ENCODE data around the gene SFTPD.

SFTPD gene

GRCh38 chr10:79944428-79945395 is 4.2 kb downstream of the SFTPD start:
- no peak for DNase-seq

DNA sequence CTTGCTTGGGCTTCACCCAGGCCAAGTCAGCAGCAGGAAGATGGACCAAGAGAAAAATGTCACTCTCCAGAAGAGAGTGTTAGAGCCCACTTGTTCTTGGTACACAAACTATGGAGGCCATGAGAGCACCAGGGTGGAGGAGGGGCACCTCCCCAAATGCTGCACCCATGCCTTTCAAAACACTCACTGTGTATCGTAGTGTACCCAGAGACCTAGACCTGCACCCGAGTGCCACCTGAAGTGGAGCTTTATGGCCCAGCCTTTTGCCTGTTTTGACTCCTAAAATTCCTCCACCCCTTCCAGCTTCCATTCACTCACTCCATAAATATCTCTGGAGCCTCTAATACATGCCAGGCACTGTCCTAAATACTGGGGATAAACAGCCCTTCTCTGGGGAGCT is 5.0 kb downstream of the SFTPD start:
- no peak for DNase-seq

DNA sequence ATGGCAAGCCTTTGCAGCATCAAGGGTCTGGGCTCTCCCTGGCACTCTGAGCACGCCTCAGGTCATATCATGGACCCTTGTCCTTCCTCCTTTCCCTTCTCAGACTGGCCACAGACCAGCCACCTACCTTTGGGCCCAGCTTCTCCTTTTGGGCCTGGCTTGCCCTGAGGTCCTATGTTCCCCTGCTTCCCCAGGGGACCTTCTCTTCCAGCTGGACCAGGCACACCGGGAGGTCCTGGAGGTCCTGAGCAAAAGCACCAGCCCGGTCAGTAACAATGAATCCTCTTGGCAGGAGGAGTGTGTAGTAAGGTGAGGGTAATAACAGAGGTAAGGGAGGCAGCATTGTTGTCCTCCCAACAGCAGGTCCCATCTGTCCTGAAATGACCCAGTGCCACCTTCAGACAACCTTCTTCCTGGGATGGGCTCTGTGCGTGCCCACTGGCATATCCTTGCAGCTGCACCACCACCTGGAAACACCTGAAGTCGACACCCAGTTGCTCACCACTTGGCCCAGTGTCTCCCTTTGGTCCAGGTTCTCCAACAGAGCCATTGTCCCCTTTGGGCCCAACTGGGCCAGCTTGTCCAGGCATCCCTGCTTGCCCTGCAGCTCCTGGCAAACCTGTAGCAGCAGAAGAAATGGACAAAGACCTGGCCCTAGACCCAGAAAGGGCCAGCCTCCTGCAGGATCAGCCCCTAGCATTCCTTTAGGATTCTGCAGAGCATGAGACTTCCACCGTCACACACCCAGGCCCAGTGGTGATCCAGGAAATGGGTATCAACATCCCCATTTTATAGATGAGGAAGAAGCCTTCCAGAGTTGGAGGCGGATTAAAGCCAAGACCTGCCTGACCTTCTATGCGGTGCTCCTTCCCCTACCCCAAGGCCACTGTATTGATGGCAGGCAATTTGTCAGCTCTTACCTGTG is 6.4 kb downstream of the SFTPD start:
- no peak for DNase-seq

- no peak for DNase-seq
These were observed 7.2 kb downstream of the SFTPD start for GRCh38 chr10:79941585-79942210.

DNA sequence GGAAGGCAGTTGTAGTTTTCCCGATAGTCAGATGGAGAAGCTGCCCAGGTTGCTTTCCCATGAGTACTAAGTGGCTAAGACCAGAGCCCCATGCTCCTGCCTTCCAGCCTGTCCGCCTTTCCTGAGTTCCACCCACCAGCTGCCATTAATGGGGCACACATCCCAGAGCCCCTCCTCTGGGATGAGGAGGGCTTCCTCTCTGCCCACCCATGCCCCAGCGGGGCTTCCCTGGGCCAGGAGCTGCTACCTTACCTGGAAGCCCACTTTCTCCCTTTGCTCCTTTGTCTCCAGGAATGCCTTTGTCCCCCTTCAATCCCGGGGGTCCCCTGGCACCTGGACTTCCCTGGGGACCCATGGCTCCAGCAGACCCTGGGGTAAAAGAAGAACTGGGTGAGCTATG is 7.8 kb downstream of the SFTPD start:
- DNase-seq = no peak

GRCh38 chr10:79940431-79940830 is 8.5 kb downstream of the SFTPD start:
- DNase-seq = no peak

DNA sequence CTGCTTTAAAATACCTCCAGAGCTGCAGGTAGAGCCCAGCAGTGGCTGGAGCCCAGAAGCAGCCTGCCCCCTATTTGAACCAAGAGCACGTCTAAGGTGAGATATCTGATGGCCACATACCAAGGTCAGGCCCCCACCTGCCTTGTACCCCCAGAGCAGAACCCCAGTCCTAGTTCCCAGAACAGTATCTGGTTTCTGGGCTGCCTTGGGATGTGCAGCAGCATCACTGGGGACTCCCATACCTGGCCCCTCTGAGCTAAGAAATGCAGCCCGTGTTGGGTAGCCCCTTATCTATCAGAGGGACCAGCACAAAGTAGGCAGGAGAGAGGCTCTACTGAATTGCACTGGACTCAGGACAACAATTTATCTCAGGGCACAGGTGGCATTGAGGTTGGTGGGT is 8.9 kb downstream of the SFTPD start:
- DNase-seq = no peak

GRCh38 chr10:79938728-79939406 is 10.0 kb downstream of the SFTPD start:
- DNase-seq = peak; percentile 49 to 54

GRCh38 chr10:79937701-79938151 is 11.2 kb downstream of the SFTPD start:
- no peak for DNase-seq

DNA sequence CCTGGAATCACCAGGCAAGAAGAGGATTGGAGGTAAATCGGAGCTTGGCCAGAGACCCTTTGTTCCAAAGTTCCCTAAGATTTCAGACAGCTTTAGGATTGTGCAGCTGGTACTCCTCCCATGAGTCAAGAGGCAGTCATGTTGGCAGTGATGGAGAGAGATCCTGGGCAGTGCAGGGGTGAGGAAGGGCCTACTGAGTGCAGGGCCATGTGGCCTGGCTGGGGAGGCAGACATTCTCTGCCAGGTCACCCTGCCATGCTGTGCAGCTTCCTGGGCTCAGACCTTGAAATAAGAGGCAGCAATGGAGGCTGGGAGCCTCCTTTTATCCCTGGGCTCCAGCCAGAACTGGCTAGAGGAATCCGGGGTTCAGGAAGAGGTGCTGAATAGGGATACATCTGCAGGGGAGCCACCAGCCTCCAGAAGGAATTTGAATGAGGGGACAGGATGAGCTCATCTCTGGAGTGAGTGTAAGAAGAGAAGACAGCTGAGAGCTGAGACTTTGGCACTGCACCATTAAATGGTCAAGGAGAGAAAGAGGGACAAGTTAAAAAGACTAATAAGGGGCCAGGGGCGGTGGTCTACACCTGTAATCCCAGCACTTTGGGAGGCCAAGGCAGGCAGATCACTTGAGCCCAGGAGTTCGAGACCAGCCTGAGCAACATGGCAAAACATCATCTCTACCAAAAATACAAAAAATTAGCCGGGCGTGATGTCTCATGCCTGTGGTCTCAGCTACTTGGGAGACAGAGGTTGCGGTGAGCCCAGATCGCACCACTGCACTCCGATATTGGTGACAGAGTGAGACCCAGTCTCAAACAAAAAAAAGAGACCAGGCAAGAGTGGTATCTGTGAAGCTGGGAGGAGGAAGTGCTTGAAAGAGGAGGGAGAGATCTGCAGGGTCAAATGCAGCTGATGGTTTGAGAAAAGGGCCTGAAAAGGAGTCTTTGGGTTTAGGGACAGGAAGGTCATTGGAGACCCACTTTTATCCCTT is 12.0 kb downstream of the SFTPD start:
- DNase-seq = no peak

GRCh38 chr10:79933961-79934360 is 14.9 kb downstream of the SFTPD start:
- DNase-seq = no peak

DNA sequence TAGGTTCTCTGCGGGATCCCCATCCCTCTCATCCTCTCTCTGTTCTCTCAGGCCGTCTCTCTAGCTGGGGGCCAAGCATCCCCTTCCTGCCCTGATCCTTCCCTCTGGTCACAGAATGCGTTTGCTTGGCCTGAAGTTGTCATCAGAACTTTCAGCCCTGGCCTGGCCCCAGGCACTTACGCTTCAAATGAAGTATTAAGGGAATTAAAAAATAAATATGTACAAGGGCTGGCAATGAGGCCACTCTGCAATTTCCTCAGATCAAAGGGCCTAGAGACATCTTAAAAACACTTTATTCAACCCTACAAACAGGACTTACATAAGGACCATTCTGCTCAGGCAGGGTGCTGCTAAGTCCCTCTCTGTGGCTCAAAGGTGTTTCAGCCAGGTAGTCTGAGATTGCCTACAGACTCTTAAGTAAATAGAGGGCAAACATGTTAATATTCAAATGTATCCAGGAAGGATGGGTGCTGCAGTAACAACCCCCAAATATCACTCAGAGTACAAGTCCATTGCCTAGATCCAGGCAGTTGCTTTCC is 16.0 kb downstream of the SFTPD start:
- DNase-seq = no peak

- DNase-seq = no peak
These were observed 16.6 kb downstream of the SFTPD start for GRCh38 chr10:79932307-79932706.

DNA sequence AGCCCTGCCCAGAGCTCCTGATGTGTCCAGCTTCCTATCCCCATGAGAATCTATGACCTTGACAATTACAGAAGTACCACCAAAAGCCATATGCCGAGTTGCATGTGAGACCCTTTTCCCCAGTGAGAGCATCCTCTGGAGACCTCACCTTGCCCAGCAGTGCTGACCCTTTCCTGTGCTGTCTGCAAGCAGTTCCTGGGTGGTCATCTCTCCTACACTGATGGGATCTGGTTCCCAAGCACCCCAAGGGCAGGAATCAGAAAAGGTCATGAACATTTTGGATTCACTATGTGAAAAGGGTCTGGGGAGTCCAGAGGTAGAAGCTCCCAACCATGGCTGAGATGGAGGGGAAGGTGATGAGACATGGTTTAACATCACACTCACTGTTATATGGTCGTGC is 18.2 kb downstream of the SFTPD start:
- no peak for DNase-seq

DNA sequence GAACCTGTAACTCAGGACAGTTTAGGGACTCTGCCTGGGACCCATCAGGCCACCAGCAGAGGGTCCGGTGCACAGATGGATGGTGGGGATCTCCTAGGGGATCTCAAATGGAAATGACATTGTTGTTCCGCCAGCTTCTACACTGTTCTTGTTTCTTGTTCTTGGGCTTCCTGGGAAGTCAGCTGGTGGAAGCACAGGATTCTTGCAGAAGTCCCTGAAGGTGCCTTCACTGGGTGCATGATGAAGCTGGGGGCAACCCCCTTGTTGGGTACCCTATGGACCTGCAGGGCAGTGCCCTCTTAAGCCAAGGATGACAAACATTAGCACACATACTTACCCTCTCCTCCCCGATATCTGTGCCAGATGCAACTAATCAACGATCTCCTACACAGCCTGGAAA is 18.6 kb downstream of the SFTPD start:
- DNase-seq = no peak

GRCh38 chr10:79929409-79929904 is 19.4 kb downstream of the SFTPD start:
- peak in 1 of 2 donors; percentile 37 for DNase-seq

DNA sequence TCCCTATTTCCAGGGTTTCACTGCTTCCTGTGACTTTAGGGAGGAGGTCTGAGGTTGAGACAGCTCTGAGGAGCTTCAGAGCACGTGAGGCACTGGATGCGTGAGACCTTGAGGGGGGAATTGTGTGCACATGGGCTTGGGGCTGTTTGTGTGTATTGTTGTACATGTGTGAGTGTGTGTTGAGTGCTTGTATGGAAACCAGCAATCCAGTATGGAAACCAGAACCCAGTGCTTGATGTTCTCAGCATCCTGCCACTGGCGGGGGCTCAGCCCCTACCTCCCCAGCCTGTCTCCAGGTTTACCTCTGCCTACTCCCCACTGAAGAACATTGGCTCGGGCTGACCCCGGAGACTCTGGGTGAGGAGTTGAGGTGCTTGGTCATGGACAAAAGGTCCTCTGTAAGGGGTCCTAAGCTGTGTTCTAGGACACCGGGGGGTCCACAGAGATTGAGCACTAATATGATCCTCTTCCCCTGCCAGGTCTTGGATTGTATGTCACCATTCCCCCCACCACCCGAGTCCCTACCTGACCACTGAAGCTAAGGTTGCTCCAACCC is 20.8 kb downstream of the SFTPD start:
- no peak for DNase-seq

DNA sequence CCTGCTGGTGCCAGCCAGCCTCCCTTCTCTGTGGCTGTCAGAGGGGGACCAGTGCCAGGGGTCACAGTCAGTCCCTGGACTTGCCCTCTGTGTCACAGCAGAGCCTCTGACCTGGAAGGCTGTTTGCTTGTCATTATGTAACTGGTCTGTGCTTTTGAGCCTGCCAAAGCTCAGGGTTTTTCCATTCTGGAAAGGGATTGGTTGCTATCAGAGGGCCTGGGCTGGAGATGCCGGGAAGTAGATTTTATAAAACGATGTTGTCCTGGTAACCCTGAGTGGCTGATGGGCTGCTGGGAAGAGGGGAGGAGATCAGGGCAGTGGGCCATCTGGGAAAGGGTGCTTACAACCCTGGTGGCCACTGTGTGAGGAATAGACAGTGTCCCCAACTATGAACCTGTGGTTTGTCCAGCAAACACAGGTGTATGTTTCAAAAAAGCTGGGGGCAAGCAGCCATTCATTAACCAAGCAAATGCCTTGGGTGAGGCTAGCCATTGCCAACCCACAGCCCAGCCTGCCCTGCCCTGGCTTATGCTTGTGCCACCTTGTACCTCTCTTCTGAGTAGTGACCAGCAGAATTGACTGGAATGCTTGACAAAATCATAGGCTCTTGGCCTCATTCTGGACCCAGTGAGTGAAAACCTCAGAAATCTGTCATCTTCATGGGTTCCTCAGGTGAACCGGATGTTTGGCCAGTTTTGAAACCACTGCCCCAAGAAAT is 21.6 kb downstream of the SFTPD start:
- no peak for DNase-seq

- DNase-seq = no peak
These were observed 22.9 kb downstream of the SFTPD start for GRCh38 chr10:79926037-79926436.

DNA sequence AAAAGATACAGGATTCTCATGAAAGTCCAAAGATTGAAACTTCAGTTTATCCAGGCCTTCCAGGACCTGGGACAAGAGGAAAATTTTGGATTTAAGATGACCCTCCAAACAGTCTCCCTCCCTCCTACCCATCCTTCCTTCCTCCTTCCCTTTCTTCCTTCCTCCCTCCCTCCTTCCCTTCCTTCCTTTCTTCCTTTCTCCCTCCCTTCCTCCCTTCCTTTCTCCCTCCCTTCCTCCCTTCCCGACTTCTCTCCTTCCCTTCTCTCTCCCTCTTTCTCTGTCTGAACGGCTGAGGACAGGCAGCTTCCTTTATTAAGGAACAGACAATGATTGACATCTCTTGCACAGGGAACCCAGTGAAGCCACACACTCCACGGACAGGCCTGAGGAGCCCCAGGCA is 23.3 kb downstream of the SFTPD start:
- DNase-seq = no peak

All from bone marrow (tissue), 2 donors.